ENCODE data around the gene PRELID1.

The PRELID1 gene

DNA sequence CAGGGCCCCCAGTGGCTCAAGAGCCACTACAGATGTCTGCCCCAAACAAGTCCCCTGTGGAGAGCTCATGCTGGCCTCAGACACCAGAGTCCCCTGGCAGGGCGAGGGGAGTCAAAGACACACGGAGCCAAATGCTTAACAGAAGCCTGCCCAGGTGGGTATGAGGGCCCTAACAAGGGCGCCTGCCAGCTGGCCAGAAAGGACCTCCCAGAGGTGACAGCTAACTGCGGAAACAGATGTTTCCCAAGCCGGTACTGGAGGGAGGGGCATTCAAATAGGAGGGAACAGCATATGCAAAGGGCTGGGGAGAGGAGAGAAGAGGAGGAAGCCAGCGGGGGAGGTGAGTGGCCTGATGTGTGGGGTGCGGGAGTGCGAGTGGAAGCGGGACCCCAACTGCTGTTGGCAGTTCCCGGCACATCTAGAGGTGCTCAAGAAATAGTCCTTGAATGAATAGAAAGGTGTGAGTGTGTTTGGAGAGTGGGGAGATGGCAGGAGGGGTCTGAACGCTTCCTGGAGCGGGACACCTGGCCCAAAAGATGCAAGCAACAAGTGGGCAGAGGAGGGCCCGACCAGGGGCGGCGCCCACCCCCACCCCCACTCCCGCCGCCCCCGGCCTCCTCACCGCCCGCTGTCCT is 7.3 kb downstream of the PRELID1 start:
- no peaks in the 10 kb centered on the region for H3K9me3 Mint-ChIP-seq
- H3K4me1 Mint-ChIP-seq = peaks cover 31% of the 10 kb centered on the region
- peaks cover 11% of the 10 kb centered on the region for H3K36me3 Mint-ChIP-seq (ENCODE audit: low read depth)
- no peaks in the 10 kb centered on the region for H3K27me3 Mint-ChIP-seq (ENCODE audit: low read depth)
- H3K4me3 Mint-ChIP-seq = peak overlapping the region; percentile 85 to 89 (median 86)
- H3K27ac Mint-ChIP-seq = peak overlapping the region; percentile 4 to 60 (median 43)
- TF ChIP-seq, protein P1, sequence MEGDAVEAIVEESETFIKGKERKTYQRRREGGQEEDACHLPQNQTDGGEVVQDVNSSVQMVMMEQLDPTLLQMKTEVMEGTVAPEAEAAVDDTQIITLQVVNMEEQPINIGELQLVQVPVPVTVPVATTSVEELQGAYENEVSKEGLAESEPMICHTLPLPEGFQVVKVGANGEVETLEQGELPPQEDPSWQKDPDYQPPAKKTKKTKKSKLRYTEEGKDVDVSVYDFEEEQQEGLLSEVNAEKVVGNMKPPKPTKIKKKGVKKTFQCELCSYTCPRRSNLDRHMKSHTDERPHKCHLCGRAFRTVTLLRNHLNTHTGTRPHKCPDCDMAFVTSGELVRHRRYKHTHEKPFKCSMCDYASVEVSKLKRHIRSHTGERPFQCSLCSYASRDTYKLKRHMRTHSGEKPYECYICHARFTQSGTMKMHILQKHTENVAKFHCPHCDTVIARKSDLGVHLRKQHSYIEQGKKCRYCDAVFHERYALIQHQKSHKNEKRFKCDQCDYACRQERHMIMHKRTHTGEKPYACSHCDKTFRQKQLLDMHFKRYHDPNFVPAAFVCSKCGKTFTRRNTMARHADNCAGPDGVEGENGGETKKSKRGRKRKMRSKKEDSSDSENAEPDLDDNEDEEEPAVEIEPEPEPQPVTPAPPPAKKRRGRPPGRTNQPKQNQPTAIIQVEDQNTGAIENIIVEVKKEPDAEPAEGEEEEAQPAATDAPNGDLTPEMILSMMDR (IDR thresholded peaks at IDR 0.05; ENCODE audit: unreplicated experiment in 3 of 3) = no peak

DNA sequence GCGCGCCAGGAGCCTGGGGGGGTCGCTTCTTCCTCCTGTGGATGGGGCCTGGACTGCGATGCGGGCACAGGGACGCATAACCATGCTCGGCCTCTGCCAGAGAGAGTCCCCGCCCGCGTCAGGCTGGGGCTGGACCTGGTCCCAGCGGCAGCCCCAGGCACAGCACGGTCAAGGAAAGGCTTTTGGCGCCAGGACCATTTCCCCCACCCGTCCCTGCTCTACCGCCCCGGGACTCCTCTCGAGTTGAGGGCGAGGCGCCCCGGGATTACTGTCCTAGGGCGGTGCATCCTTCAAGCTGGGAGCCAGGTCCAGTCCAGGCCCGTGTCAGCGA is 7.8 kb downstream of the PRELID1 start:
- Mint-ChIP-seq H3K27ac (peak overlapping the region in 1 of 3 experiments; percentile 67), H3K27me3 (ENCODE audit: low read depth) (no peaks in the 10 kb centered on the region), H3K36me3 (ENCODE audit: low read depth) (peaks cover 6% of the 10 kb centered on the region), H3K4me3 (peak overlapping the region; percentile 85 to 89 (median 87)), H3K9me3 (no peaks in the 10 kb centered on the region), H3K4me1 (peaks cover 26% of the 10 kb centered on the region)
- TF ChIP-seq, protein P1 (IDR thresholded peaks at IDR 0.05; ENCODE audit: unreplicated experiment in 3 of 3) = no peak

DNA sequence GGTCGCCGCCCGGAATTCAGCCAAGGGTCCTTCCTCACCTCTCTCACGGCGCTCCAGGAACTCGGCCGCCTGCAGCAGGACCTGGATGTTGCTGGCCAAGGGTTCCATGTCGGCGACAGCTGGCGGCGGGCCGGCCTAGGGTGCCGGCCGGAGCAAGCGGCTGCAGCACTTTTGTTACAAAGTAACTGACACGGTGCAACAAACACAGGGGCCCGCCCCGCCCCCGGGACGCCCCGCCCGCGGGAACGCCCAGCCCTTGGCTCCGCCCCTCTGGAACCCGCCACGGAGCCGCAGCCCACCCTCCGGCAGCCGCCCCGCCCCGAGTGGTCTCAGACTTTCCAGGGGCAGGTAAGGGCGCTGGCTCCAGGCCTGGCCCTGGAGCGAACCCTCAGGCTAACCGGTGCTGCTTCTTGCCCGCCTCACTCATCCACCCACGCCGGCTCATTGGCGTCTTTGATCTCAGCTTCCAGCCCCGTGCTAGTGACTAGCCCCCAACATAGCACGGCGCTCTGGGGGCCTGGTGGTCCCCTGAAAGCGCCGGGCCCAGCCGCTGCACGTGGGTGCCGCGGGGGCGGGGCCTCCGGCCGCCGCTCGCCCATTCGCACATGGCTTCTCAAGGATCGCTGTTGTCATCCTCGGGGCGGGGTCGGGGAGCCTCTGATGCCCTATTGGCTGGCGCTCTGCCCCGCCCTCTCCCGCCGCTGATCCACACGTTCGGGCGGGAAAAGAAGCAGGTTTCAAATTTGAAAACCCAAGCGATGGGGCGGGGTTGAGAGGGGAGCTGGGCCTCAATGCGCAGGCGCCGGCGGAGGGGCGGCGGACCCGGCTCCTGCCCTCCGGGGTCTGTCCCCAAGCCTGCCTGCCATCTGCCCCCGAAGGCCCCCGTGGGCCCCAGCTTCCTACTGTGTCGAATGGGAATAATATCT is 8.4 kb downstream of the PRELID1 start, which contains the start of gene MXD3:
MXD3 (minus strand) TSS at position 176 of the 926 bp plus-strand sequence; CDS start at position 108, 68 bp downstream.
- Mint-ChIP-seq H3K4me1 (peaks cover 23% of the 10 kb centered on the region), H3K27me3 (ENCODE audit: low read depth) (no peaks in the 10 kb centered on the region), H3K27ac (peak within 1 kb of the TSS; percentile 4 to 69 (median 60))

DNA sequence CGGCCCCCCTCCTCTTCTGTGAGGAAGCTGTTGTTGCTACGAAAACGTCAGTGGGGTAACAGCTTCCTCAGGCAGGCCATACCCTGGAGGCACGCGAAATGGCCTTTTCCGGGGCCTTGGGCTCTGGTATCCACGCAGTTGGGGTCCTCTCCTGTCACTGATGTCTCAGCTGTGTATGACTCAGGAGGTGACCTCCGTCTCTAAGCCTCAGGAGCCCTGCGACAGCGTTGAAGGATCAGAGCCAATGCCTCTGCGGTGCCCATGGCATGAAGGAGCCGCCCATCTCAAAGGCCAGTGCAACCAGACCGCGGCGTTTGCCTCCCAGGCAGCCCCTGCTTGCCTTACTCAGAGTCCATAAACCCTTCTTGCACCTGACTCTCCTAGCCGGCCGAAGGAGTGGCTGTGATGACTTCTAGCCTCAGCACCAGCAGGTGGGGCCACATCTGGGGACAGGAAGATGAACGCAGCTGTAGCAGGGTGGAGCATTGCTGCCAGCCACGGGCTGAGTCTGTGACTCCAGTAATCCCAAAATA is 9.1 kb downstream of the PRELID1 start:
- Mint-ChIP-seq H3K9me3 (no peaks in the 10 kb centered on the region), H3K4me3 (peak overlapping the region; percentile 74 to 85 (median 85)), H3K27ac (peak overlapping the region in 1 of 3 experiments; percentile 69), H3K4me1 (peaks cover 22% of the 10 kb centered on the region), H3K36me3 (ENCODE audit: low read depth) (peaks cover 4% of the 10 kb centered on the region), H3K27me3 (ENCODE audit: low read depth) (no peaks in the 10 kb centered on the region)
- TF ChIP-seq, protein P1 (IDR thresholded peaks at IDR 0.05; ENCODE audit: unreplicated experiment in 3 of 3) = no peak

More for the DNA sequence above, 8.4 kb downstream of the PRELID1 start, which contains the start of gene MXD3:
- H3K9me3 Mint-ChIP-seq = no peaks in the 10 kb centered on the region
- H3K4me3 Mint-ChIP-seq = peak within 1 kb of the TSS; percentile 85 to 89 (median 87)
- H3K36me3 Mint-ChIP-seq (ENCODE audit: low read depth) = peaks cover under 1% of the 10 kb centered on the region
- TF ChIP-seq, protein P1 (IDR thresholded peaks at IDR 0.05; ENCODE audit: unreplicated experiment in 3 of 3) = no peak

DNA sequence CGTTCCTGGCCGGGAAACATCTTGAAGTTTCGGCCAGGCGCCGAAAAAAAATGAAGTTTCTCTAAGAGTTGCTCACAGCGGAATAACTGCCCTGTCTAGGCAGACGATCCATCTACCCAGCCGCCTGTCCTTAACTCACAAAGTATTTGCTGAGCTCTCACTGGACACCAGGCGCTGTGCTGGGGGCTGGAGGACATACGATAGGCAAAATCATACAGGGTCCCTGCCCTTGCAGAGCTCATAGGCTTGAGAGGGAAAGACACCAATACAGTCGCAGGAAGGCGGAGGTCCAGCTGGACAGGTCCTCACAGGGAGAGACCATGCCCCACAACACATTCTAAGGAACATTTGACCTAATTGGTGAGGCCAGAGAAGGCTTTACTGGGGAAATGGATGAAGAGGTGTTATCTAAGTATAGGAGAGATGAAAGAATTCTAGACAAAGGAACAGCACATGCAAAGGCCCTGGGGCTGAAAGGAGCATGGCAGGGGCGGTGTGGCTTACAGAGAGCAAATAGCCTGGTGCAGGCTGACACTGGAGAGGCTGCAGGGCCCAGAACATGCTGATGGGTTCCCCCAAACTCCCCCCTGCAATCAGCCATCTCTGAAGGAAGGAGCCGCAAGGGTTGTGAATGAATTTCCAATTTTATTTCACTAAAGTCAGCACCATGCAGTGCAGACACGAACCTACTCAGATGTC is 10.1 kb downstream of the PRELID1 start:
- H3K4me3 Mint-ChIP-seq = peak overlapping the region in 1 of 3 experiments; percentile 23
- TF ChIP-seq, protein P1 (IDR thresholded peaks at IDR 0.05; ENCODE audit: unreplicated experiment in 3 of 3) = no peak
- peaks cover 20% of the 10 kb centered on the region for H3K4me1 Mint-ChIP-seq
- peaks cover 3% of the 10 kb centered on the region for H3K9me3 Mint-ChIP-seq
- H3K27me3 Mint-ChIP-seq (ENCODE audit: low read depth) = no peaks in the 10 kb centered on the region
- H3K27ac Mint-ChIP-seq = no peak overlapping the region
- peaks cover 9% of the 10 kb centered on the region for H3K36me3 Mint-ChIP-seq (ENCODE audit: low read depth)
